Measurements from ENCODE around the gene FBXL19.
"Not testable (repeated sequence)": the region's sequence is repeated elsewhere in the genome, so short reads cannot be mapped to it uniquely, and the experiment has no call there.

FBXL19 gene

DNA sequence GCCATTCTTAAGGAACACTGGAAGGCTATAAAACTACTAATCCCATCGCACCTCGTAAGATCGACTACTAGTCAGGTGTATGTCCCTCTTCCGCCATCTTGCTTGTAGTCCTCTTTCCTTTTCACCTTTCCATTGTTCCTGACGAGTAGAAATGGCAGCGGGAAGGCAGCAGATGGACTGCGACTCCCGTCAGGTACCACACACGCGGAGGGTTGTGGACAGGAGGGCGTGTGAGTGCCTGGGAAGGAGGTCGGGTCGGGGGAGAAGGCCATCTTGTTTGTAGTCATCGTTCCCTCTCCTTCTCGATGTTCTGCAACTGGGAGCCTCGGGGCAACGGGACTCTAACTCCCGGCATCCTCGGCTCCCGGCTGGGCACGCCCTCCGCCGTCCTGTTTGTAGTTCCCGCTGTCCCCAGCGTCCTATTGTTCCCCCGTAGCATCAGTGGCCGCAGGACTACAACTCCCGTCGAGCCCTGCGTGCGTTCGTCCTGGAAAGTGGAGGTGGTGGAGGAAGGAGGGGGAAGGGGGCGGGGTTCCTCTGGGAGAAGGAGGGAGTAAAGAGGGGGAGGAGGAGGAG, 324 bp upstream of the FBXL19 start:
- peak; percentile 91 for DNase-seq (ENCODE audit: low read depth)

DNA sequence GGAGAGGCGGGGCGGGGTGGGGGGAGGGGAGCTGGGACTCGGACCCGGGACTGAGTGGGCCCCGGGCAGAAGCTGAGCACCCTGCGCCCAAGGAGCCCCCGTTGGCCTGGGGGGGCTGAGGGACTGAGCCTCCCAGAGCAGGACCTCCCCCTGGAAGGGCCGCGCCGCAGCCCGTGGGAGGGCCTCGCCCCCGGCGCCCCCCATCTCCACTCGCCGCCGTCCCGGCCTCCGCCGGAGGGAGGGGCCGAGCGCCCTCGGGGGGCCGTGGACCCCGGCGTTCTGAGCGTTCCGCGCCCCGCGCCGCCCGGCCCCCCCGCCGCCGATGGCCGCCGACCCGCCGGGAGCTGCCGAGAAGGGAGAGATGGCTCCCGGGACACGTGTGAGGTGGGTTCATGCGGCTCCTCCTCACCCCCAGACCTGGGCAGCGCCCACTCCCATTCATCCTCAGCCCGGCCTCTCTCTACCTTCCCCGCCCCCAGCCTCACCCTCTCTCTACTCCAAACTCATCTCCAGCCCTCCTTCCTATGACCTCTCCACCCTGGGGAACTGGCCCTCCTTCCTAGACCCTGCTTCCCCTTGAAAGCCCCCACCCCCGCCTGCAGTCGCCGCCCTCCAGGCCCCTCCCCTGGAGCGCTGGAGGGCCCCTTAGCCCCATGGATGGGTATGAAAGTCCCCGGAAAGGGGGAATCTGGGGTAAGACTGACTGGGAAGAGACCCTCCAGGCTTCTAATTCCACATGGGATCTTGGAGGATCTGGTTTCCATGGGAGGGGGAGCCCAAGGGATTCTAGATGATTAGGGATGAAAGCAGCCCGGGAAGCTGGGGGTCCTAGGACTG, 922 bp downstream of the FBXL19 start:
- DNase-seq (ENCODE audit: low read depth) = no peak

DNA sequence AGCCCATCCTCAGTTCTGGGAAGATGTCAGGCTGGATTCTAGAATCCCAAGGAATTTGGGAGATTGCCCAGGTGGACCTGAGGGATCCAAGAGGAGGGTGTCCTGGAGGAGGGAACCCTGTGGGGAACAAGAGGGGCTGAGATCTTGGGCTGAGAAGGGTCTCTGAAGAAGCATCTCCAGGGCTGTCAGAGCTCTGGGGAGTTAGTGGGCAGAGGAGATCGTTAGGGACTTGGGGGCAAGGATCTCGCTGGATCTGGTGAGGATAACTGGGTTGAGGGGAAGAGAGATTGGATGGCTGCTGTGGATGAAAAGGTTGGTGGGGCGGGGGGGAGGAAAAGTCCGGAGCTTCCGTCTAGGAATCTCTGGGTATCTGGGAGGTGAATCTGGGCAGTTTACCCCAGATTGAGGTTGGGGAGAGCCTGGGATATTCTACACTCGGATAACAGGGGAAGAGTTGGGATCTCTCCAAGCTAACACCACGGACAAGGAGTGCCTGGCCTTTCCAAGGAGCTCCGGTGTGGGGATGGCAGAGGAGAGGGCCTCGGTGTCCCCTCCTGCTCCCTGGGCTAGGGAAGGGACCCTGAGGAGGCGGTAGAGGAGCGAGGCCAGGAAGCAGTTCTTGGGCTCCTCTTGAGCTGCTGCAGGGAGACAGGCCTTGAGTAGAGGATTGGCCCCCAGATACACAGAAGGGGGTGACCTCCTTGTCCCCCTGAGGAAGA, 1.7 kb downstream of the FBXL19 start:
- DNase-seq (ENCODE audit: low read depth) = no peak

DNA sequence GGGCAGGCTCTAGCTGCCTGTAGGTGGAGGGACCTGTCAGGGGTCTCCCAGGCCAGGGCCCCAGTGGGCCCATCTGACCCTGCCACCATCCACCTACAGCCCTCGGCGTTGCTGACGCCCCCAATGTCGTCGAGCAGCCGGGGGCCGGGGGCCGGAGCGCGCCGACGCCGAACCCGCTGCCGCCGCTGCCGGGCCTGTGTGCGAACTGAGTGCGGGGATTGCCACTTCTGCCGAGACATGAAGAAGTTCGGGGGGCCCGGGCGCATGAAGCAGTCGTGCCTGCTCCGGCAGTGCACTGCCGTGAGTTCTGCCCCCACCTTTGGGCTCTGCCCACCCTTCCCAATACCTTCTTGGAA, 2.2 kb downstream of the FBXL19 start:
- DNase-seq (ENCODE audit: low read depth) = no peak

DNA sequence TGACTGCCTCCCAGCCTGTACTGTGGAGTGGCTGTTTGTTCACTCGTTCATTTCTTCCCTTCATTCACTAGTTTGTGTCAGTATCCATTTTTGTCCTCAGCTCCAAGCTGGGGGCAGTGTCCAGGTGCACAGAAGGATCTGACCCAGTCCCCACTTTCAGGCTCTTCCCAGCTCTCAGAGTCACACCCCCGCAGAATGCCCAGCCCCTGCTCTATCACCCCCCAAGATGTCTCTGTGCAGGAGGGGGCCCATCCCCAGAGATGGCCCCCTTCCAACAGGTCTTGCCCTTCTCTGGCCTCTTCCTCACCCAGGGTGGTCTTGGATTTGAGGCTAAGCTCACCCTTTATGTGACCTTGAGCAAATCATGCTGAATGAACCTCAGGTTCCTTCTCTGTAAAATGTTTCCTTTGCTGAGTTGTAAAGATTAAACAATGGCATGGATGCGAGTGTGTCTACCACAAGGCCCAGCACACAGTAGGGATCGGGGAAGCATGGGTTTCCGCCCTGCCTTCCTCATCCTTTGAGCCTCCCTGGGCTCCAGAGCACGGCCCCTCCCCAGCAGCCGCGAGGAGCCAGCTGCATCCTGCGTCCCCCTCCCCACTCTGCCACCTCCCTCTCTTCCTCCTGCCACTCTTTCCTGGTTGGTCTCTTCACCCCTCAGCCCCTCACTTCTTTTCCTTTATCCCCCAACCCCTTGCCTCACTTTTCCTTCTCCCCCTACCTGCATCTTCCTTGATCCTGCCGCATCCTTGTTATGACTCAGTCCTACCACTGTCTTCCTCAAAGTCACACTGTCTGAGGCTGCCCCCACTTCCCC, 2.8 kb downstream of the FBXL19 start:
- no peak for DNase-seq (ENCODE audit: low read depth)

DNA sequence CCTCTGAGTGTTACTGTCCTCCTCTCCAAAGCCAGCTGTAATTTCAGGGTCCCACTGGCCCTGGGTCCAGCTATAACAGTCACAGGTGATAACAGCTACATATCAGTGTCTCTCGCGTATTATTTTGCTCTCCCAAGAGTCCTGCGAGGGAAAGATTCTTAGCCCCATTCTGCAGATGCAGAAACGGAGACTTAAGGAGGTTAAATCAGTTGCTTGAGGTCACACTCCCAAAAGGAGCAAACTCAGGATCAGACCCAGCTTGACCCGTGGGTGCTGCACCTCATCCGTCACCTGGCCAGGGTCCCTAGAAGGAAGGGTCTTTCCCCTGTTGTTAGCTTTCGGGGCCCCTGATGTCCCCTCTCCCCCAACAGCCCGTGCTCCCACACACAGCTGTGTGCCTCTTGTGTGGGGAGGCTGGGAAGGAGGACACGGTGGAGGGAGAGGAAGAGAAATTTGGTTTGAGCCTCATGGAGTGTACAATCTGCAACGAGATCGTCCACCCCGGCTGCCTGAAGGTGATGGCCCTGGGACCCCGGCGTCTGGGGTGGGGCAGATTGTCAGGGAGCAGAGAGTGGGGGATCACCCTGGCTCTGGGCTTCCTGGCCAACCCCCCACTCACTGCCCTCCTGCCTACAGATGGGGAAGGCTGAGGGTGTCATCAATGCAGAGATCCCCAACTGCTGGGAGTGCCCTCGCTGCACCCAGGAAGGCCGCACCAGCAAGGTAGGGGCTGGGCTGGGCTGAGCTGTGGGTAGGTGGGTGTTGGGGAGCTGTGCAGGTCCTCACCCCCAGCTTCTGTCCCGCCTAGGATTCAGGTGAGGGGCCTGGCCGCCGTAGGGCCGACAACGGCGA, 3.8 kb downstream of the FBXL19 start:
- no peak for DNase-seq (ENCODE audit: low read depth)

DNA sequence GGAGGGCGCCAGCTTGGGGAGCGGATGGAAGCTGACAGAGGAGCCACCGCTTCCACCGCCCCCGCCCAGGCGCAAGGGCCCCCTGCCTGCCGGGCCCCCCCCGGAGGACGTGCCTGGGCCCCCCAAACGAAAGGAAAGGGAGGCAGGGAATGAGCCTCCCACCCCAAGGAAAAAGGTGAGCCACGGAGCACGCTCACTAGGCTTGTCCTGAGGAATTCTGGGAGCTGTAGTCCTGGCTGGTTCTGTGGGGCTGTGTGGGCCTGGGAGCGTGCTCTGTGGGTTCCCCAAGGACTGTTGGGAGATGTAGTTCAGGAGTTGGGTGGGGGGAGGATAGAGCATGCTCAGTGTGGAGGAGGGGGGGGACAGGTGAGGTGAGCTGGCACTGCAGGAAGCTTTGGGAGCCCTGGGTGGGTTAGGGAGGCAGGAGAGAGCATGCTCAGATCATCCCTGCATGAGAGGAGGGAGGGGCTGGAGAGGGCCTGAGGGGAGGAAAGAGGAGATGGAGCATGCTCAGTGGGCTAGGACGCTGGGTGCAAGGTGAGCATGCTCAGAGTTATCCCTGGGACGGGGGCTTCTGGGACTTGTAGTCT, 4.5 kb downstream of the FBXL19 start:
- DNase-seq (ENCODE audit: low read depth) = no peak

DNA sequence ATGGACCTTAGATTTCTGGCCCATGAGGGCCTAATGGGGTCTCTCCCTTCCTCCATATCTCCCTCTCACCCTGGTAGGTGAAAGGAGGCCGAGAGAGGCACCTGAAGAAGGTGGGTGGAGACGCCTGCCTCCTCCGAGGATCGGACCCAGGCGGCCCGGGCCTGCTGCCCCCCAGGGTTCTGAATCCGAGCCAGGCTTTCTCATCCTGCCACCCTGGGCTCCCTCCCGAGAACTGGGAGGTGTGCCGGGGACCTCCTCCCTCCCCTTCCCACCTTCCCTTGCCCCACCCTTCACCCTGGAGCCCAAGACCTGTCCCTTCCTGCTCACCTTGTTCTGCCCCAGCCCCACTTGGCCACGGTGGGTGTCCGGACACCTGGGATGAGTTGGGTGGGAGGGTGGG, 5.0 kb downstream of the FBXL19 start:
- no peak for DNase-seq (ENCODE audit: low read depth)

DNA sequence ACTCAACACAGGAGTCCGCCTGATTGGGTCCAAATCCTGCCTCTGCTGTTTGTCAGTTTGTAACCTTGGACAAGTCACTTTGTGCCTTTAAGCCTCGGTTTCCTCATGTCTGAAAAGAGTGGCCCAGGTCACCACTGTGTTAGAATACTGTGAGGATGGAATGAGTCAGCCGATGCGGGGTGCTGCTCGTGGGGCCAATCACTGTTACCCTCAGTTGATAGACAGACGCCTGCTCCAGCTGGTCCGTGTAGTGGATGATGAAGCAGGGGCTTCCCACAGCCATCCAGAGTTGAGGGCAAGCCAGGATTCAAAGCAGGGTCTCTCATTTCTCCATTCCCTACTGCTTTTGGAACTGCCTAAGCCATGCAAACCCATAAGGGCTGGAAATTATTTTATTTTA, 5.8 kb downstream of the FBXL19 start:
- DNase-seq (ENCODE audit: low read depth) = no peak

DNA sequence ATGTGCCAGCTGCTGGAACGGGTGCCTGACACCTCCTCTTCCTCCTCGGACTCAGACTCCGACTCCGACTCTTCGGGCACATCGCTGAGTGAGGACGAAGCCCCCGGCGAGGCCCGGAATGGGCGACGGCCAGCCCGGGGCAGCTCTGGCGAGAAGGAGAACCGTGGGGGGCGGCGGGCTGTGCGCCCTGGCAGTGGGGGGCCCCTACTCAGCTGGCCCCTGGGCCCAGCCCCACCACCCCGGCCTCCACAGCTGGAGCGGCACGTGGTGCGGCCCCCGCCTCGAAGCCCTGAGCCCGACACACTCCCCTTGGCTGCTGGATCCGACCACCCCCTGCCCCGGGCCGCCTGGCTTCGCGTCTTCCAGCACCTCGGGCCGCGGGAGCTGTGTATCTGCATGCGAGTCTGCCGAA, 6.8 kb downstream of the FBXL19 start:
- DNase-seq (ENCODE audit: low read depth) = no peak

DNA sequence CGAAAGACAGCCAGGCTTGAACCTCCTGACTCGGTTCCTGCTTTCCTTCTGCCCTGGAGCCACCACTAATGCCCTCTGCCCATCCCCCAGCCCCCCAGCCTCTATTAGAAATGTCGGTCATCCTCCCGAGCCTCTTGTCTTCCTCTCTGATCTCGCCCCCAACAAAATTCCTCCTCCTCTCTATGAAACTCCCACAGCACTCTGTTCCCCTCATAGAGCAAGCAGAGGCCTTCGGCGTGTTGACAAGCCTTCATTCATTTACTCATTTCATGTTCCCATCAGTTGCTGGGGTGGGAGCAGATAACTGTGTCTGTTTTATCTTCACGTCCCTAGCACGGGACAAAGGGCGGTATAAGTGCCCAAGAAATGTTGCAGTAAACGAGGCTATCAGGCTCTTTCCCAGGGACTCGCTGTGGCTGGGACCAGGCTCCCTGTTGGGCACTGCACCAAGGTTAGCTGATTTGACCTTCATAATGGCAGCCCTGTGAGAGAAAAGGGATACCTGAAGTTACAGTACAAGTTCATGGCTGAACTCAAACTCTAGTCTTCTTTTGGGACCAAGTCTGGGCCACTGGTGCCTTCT, 7.8 kb downstream of the FBXL19 start:
- DNase-seq (ENCODE audit: low read depth) = no peak

DNA sequence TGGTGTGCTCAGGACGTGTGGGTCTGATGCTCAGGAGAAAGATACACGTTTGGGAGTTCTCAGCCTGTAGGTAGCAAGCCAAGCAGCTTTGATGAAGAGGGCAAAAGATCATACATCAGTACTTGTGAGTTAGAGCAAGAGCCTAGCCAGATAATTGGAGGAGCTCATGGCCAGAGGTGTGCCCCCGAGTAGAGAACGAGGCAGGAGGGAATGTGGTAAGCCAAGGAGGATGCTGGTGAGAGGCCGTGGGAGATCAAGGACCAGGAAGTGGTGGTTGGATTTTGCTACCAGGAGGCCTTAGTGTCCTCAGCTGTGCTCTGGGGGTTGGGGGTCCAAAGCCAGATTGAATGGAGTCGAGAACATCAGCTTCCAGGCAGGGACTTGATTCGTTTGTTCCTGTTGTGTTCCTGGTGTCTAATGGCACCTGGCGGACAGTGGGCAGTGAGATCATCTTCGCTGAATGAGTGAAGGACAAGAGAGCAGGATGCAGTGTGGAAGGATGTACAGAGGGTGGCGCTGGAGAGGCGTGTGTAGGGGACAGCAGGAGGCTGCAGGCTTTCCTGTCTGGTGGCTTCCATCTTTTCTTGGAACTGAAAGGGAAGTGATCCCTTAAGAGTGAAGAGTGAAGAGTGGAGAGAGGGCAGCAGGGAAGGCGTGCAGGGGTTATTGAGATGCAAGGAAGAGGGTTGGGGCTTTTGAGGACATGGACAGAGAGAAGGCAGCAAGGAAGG, 11.6 kb downstream of the FBXL19 start:
- DNase-seq (ENCODE audit: low read depth) = no peak

DNA sequence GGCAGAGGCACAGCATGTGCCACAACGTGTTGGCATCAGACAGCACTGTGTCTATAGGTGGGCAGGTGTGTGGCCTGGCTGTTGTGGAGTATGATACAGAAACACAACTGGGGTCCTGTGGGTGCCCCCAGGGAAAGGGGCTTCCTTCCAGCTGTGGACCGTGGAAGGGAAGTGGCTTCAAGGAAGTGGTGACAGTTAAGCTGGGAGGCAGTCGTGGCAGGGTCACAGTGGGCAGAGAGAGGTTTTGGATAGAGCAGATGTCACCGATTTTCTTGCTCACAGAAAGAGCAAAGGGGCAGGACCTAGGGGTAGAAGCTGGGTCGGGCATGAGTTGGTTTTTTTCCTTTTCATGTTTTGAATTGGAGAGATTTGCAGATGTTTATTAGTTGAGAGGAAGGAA, 14.3 kb downstream of the FBXL19 start:
- DNase-seq (ENCODE audit: low read depth) = no peak

DNA sequence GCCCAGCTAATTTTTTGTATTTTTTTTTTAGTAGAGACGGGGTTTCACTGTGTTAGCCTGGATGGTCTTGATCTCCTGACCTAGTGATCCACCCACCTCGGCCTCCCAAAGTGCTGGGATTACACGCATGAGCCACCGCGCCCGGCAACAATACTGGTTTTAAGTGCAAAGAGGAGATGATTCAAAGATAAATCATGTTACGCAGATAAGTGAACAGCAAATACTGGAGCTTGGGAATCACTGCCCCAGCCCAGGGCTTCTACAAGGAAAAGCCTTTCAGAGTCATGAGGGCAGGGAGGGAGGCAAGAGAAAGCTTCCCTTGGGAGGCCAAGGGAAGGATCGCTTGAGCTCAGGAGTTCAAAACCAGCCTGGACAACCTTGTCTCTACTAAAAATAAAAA, 16.2 kb downstream of the FBXL19 start:
- not testable (repeated sequence) for DNase-seq (ENCODE audit: low read depth)

DNA sequence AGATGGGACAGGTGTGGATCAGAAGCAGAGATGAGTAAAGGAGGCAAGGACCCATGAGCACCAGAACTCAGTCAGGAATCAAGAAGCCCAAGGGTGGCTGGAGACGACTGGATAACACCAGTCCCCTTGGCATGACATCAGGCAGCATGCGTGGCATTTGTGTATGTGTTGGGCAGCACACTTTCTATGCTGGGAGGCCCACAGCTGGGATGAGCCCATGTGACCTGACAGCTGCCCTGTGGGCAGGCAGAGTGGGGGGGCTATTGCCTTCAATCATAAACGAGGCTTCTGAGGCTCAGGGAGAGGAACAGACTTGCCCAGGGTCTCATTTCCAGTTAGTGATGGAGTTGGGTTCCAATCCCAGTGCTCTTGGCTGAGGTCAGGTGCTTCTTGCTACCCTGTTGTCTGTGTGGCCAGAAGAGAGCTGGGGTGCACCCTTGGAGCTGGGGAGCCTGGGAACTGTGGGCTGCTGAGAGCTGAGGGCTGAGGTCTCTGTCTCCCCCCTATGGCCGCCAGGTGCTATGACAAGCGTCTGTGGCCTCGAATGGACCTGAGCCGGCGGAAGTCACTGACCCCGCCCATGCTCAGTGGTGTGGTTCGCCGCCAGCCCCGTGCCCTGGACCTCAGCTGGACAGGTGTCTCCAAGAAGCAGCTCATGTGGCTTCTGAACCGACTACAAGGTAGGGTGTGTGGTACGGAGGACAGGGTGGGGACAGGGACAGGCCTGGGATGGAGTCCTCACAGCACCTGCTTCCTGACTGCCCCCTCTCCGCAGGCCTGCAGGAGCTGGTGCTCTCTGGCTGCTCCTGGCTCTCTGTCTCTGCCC, 18.4 kb downstream of the FBXL19 start:
- DNase-seq (ENCODE audit: low read depth) = peak; percentile 41

DNA sequence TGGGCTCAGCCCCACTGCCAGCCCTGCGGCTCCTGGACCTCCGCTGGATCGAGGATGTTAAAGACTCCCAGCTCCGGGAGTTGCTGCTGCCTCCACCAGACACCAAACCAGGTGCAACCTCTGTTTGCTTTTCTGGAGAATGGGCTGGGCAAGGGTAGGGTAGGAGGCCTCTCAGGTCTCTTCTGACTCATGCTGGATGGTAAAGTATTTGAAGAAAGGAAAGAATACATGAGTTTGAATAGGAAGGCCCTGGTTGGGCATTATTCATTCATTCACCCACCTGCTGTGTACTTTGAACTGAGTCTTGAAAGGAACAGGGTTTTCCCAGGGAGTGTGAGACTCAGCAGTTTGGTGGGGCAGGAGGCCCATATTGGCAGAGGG, 19.0 kb downstream of the FBXL19 start:
- DNase-seq (ENCODE audit: low read depth) = no peak

DNA sequence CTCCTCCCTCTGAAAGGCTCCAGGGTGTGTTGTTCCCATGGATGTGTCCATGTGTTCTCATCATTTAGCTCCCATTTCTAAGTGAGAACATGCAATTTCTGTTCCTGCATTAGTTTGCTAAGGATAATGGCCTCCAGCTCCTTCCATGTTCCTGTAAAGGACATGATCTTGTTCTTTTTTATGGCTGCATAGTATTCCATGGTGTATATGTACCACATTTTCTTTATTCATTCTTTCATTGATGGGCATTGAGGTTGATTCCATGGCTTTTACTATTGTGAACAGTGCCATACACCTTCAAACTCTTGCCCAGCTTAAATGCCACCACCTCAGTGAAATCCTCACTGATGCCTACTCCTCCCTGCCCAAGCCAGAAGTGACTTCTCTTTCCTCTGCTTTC, 21.0 kb downstream of the FBXL19 start:
- no peak for DNase-seq (ENCODE audit: low read depth)

DNA sequence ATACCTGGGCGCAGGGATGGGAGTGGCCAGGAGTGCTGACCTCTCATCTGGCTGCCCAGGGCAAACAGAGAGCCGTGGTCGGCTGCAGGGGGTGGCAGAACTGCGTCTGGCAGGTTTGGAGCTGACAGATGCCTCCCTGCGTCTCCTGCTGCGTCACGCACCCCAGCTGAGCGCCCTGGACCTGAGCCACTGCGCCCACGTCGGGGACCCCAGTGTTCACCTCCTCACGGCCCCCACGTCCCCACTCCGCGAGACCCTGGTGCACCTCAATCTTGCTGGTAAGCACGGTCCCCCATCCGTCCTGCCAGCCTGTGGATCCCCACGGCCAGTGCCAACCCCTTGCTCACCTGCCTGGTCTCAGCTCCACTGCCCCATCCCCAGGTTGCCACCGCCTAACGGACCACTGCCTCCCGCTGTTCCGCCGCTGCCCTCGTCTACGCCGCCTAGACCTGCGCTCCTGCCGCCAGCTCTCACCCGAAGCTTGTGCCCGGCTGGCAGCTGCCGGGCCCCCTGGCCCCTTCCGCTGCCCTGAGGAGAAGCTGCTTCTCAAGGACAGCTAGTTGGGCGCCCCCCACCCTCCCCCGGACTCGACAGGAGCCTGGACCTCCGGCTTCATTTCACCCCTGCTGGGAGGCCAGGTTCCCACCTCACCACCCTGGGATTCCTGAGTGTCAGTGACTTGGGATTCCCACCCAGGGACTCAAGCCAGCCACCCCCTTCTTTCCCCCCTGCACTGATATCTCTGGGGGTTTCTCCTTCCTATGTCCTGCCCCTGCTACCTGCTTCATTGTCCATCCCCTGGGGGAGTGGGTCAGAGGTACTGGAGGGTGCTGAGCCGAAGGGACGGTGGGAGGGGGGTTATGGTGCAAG, 23.5 kb downstream of the FBXL19 start:
- DNase-seq (ENCODE audit: low read depth) = no peak
